ENCODE measurements around the gene ABCC9.

- TF ChIP-seq CTCF (IDR thresholded peaks at IDR 0.05) (no peak), POLR2A (IDR thresholded peaks at IDR 0.05) (no peak)
Observed at GRCh38 chr12:21809100-21809499, 132.1 kb downstream of the ABCC9 start.

All from Peyer's patch (tissue), 4 donors.